Uterus (tissue), 2 donors: ENCODE data around the gene BCO2.

Experiments used
- POLR2A ChIP-seq, 2 donors: fragments of 450-650 bp; IDR thresholded peaks; one replicate each; pipeline ENCODE4 v1.6.1; 2016; ENCODE audit warnings: antibody characterized with exemption in 2 of 2, mild to moderate bottlenecking in 1 of 2, moderate library complexity in 1 of 2
- TF ChIP-seq, protein P1 (sequence below), 4 experiments: fragments of 200-600 bp in 2 of 4; fragments of 450-650 bp in 2 of 4; sonication (generic) in 2 of 4; IDR thresholded peaks; one replicate each; pipeline ENCODE4 v1.5.1; 2016 to 2019; ENCODE audit warnings: antibody characterized with exemption in 4 of 4, mild to moderate bottlenecking in 2 of 4, moderate library complexity in 1 of 4

DNA sequence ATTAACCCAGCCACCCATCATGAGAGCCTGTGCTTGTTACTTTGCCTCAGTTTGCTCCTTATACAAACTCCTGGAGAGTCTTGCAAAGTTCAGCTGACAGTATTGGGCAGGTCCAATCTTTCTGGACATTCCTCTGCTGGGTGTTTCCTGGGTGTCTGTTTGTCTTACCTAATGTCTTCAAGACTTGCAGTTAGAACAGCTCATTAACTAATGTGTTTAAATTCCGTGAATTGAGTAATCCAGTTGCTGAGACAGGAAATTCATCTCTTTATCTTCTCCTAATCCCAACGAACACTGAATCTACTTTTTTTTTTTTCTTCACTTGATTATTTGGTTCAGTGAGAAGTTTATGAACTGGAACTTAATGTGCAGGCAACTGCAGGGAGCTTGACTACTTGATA, 20.6 kb downstream of the BCO2 start:
- TF ChIP-seq, protein P1, sequence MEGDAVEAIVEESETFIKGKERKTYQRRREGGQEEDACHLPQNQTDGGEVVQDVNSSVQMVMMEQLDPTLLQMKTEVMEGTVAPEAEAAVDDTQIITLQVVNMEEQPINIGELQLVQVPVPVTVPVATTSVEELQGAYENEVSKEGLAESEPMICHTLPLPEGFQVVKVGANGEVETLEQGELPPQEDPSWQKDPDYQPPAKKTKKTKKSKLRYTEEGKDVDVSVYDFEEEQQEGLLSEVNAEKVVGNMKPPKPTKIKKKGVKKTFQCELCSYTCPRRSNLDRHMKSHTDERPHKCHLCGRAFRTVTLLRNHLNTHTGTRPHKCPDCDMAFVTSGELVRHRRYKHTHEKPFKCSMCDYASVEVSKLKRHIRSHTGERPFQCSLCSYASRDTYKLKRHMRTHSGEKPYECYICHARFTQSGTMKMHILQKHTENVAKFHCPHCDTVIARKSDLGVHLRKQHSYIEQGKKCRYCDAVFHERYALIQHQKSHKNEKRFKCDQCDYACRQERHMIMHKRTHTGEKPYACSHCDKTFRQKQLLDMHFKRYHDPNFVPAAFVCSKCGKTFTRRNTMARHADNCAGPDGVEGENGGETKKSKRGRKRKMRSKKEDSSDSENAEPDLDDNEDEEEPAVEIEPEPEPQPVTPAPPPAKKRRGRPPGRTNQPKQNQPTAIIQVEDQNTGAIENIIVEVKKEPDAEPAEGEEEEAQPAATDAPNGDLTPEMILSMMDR (IDR thresholded peaks at IDR 0.05), result no peak
- TF ChIP-seq POLR2A (IDR thresholded peaks at IDR 0.05), result no peak
